Fibroblast of the aortic adventitia (primary cell): ENCODE data around the gene PRR19. TPM values are rescaled to one million over a fixed set of nuclear protein-coding genes. Genes with fewer than 3 reads are reported as not detected.
A peak's percentile ranks its signal among the peaks of the same experiment; 100 is the strongest.
"Not testable (repeated sequence)": the region's sequence is repeated elsewhere in the genome, so short reads cannot be mapped to it uniquely, and the experiment has no call there.

Source experiments
- DNase-seq: peaks from one replicate; pipeline ENCODE4 v3.0.0-alpha.2; 2010; ENCODE audit warnings: low read depth
- H3K4me3 ChIP-seq: 2 replicates; pipeline ENCODE4 v1.5.1; 2011; ENCODE audit warnings: low read depth, mild to moderate bottlenecking, control low read depth, low read length, moderate library complexity
- CTCF ChIP-seq: IDR thresholded peaks from 2 replicates; pipeline ENCODE4 v1.5.1; 2011; ENCODE audit warnings: mild to moderate bottlenecking, low read length, control low read depth, inconsistent platforms; ENCODE audit not compliant: insufficient read depth
- total RNA-seq: library from RNA; depleted of rRNA; stranded (reverse); fragments of >200 nt; gene quantifications from 2 replicates; pipeline ENCODE4 v1.2.3, GENCODE V29; 2012; ENCODE audit warnings: low replicate concordance

The PRR19 gene
- total RNA-seq, 1 donor = 1.1 TPM

- no peak for TF ChIP-seq CTCF
- H3K4me3 ChIP-seq = peak overlapping the region; percentile 67
- peak; percentile 64 for DNase-seq
Measured at GRCh38 chr19:42255766-42256745, 45.9 kb upstream of the PRR19 start.

GRCh38 chr19:42257842-42258241, 44.1 kb upstream of the PRR19 start:
- DNase-seq, H3K4me3 ChIP-seq: not testable (repeated sequence)

GRCh38 chr19:42261763-42262162, 40.2 kb upstream of the PRR19 start:
- no peak overlapping the region for H3K4me3 ChIP-seq
- TF ChIP-seq CTCF = no peak
- no peak for DNase-seq

DNA sequence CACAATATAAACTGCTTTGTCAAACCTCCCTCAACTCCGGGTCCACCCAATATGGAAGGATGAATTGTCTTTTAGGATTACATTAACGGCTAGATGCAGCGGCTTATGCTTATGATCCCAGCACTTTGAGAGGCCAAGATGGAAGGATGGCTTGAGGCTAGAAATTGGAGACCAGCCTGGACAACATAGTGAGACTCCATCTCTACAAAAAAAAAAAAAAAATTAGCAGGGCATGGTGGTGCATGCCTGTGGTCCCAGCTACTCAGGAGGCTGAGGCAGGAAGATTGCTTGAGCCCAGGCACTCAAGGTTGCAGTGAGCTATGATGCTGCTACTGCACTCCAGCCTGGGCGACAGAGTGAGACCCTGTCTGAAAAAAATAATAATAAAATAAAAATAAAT, 35.8 kb upstream of the PRR19 start:
- not testable (repeated sequence) for DNase-seq, H3K4me3 ChIP-seq

- not testable (repeated sequence) for H3K4me3 ChIP-seq, DNase-seq
Measured at GRCh38 chr19:42266928-42267603, 34.9 kb upstream of the PRR19 start.

DNA sequence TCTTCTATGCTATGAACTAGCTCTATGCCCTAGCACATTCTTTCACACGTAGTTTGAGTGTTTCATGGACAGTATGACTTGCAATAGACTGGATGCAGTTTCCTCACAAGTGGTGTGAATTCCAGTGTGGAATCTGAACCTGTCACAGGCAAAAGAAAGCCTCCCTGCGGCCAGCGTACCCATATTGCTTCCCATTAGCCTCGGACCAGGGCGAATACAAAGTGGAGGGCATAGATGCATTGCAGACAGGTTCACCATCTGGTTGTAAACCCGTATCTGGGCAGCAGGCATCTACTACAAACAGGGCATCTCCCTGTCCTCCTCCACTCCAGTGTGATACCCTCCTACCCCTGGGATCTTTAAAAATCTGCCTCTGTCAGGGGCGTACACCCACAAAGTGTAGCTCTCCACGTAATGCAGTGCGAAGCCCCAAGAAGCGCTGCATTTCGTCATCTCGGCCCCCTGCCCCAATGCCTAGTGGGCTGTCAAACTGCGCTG, 34.2 kb upstream of the PRR19 start:
- DNase-seq = peak; percentile 20
- TF ChIP-seq CTCF = no peak
- H3K4me3 ChIP-seq = peak overlapping the region; percentile 74

DNA sequence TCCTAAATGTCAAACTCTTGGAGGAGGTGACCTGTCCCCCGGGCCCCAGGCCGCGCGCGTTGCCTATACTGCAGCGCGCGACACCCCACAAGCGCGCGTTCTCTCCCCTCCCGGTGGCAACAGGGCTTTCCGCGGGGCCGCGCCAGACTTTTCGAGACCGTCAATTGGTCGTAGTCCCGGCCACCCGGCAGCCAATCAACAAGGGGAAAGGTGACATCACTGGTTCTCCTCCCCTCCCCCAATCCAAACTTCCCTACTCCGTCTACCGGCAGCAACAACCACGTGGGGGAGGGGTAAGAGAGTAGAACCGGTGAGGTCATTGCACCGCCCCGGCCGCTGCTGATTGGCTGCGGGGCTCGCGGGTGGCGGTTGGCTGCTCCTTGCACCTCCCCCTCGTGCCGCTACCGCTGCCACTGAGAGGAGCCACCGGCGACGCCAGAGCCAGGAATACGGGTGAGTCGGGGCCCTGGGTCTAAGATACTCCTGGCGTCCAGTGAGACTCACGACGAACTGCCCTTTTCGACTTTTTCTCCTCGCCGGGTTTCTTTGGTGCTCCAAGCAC, 33.7 kb upstream of the PRR19 start:
- DNase-seq = peak; percentile 100
- peak overlapping the region; percentile 95 for H3K4me3 ChIP-seq
- TF ChIP-seq CTCF = no peak
